NCI-H1092 treated with DMSO at 0.1 percent for 48 hours (cell line): ENCODE measurements around the gene TGIF2.
"Not testable (repeated sequence)": the region's sequence is repeated elsewhere in the genome, so short reads cannot be mapped to it uniquely, and the experiment has no call there.

Source experiments
- DNase-seq: peaks from one replicate; lab custom pipeline; 2025; lab: John Stamatoyannopoulos, UW

TGIF2 gene

DNA sequence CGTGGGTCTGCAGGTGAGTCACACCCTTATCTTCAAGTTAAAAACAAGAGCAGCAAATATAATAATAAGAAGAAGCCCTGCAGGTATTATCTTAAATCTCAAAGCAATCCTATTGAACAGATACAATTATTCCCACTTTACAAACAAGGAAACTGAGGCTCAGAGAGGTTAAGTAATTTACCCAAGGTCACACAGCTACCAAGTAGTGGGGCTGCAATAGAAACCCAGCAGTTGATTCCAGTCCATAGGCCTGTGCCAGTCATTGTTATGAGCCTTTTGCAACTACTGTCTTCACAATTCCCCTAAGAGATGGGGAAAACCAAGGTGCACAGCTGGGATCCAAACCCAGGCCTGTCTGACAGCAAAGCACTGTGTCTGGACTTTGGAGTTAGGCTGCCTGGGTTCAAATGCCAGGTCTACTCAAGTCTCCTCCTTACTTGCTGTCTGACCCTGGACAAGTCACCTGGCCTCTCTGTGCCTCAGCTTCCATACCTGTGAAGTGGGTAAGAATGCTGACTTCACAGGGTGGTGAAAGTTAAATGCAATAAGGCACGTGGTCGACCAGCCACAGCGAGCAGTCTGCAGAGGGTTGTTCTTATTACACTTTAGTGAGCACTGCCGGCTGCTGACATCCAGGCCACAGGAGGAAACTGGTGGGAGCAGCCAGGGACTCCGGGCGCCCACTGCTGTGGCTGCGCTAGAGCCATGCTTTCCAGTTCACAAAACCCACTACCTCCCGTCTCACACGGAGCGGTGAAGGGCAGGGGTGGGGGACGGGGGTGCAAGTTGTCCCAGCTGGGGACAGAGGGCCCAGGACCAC, 26.0 kb upstream of the TGIF2 start:
- DNase-seq: no peak

GRCh38 chr20:36548006-36548315, 25.4 kb upstream of the TGIF2 start:
- DNase-seq: no peak

GRCh38 chr20:36548704-36549627, 24.4 kb upstream of the TGIF2 start:
- DNase-seq: no peak

GRCh38 chr20:36549628-36549941, 23.8 kb upstream of the TGIF2 start:
- no peak for DNase-seq

DNA sequence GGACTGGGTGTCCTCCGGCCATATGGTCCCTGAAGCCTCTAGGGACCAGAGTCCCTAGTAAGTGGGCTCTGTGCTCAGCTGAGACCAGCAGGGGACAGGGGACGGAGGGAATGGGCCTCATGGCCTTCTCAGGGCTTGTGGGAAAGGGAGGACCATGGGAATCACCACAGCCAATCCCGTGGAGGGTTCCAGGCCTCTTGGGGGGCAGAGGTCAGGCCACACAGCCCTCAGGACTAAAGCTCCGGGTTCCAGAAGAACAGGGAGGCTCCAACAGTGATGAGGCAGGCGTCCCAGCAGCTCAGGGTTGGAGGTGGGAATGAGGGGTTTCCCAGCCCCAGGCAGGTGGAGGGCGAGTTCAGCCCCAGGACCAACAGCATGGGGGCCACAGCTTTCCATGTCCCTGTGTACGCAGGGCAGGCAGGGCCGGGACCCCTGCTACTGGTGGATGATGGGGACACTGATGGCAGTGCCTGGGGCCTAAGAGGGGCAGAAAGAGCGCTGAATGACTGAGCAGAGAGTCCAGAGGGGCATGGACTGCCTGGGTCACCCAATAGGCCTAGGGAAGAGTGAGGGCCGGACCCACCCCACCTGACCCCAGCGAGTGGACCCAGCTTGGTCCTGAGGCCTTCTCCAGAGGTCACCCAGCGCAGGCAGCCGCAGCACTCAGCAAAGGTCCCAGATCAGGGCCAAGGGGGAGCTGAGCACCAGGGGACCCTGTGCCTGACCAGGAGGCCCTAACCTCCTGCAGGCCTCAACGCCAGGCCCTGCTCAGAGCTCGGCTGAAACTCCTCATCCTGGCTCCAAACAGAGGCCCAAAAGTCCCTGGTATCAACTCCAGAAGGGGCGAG, 23.2 kb upstream of the TGIF2 start:
- no peak for DNase-seq

GRCh38 chr20:36550790-36551299, 22.6 kb upstream of the TGIF2 start:
- DNase-seq: no peak

DNA sequence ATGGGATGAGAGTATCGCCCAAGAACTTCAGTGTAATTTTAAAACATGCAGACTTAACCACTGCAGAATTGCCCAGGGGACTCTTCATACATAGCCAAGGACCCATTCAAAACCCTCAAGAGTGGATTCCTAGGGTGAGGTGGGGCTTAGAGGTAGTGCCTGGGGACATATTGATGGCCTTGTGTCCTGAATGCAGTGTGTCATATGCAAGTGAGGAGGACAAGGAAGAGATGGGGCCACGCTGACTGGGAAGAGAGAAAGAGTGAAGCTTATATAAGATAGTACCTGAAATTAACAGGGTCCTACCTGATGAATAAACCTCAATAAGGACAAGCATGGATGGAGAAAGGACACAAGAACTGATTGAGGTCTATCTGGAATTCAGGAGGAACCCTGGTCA, 18.1 kb upstream of the TGIF2 start:
- no peak for DNase-seq

GRCh38 chr20:36562724-36563123, 10.7 kb upstream of the TGIF2 start:
- no peak for DNase-seq

DNA sequence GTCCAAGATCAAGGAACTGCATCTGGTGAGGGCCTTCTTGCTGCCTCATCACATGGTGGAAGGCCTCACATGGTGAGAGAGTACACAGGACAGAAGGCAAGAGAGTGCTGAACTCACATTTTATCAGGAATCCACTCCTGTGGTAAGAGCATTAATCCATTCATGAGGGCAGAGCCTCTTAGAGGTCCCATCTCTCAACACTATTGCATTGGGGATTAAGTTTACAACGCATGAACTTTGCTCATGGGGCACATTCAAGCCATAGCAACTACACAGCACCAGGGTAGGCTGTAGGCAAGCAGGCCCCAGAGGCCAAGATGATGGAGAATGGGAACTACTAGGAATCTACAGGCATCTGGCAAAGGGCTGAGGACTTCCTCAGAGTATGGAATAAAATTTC, 10.0 kb upstream of the TGIF2 start:
- no peak for DNase-seq

DNA sequence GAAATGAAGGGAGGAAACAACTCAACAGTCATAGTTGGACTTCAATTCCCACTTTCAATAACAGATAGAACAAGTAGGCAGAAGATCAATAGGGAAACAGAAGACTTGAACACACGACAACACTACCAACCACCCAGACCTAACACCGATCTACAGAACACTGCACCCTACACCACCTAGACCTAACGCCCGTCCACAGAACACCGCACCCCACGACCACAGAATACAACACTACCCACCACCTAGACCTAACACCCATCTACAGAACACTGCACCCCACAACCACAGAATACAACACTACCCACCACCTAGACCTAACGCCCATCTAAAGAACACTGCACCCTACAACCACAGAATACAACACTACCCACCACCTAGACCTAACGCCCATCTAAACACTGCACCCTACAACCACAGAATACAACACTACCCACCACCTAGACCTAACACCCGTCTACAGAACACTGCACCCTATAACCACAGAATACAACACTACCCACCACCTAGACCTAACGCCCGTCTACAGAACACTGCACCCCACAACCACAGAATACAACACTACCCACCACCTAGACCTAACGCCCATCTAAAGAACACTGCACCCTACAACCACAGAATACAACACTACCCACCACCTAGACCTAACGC, 9.2 kb upstream of the TGIF2 start:
- not testable (repeated sequence) for DNase-seq

DNA sequence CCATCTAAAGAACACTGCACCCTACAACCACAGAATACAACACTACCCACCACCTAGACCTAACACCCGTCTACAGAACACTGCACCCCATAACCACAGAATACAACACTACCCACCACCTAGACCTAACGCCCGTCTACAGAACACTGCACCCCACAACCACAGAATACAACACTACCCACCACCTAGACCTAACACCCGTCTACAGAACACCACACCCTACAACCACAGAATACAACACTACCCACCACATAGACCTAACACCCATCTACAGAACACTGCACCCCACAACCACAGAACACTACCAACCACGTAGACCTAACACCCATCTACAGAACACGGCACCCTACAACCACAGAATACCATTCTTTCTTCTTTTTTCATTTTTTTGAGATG, 8.7 kb upstream of the TGIF2 start:
- DNase-seq: not testable (repeated sequence)

DNA sequence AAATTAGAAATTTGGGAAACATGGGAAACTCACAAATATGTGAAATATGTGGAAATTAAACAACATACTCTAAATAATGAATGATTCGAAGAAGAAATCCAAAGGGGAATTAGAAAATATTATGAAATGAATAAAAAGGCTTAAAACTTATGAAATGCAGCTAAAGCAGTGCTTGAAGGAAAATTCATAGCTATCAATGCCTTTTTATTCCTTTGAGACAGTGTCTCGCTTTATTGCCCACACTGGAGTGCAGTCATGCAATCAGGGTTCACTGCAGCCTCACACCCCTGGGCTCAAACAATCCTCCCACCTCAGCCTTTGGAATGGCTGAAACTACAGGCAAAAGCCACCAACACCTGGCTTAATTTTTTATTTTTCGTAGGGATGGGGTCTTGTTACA, 7.9 kb upstream of the TGIF2 start:
- no peak for DNase-seq

DNA sequence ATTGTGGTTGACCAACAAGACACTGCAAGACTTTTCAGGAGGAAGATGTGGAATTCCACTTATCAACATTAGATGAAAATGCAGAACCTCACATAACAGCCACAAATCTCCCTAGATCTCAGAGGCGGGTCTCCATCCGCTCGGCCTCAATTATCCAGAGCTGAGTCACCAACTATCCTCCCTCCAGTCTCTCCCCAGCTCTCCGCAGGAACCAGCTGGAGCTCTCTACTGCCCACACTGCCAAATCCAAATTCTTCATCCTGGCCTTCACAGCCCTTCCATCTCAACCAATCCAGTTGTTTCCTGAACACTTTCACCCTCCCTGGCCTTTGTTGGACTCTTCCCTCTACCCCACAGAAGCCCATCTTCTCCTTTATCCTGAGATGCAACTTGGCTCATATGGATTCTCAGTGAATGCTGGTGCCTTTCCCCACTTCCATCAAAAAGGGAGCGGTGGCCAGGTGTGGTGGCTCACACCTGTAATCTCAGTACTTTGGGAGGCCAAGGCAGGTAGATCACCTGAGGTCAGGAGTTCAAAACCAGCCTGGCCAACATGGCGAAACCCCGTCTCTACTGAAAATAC, 3.5 kb upstream of the TGIF2 start:
- DNase-seq: no peak

DNA sequence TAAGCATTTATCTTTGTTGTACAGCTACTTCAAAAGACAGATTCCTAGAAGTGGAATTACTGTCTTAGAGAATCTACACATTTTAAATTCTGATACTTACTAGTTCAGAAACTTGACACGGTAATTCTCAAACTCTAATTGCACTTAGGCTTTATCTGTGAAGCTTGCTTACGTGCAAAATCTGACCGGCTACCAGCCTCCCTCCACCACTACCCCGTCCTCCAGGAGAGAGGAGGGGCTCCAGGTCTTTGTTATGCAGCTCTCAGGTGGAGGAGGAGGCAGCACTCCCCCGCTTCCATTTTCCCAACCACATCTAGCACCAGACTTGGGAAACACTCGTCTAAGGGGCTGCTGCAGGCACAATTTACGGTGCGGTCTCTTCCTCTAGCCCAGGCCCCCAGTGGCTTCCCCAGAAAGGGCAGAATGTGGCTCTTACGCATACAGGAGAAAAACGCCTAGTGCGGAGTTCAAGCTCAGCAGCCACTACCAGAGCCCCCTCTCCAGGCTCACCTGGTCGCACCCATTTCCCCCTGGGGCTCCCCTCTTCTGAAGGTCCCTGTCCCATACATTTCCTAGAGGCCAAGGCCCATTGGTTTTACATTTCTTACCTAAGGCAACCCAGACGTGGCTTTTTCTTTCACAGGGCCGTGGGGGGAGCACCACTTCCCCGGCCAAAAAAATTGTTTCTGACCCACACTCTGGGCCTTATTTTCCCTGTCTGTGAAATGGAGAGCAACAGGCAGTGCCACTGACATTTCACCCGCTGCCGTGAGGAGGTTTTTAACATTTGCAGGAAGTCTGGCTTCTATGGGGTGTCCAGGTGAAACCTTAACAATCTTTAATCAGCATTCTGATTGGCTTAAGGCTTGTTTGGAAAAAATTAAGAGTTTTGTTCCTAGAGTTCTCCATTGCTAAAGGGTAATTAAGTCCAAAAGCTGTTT, 1.6 kb upstream of the TGIF2 start:
- DNase-seq: no peak

GRCh38 chr20:36572701-36573102, 695 bp upstream of the TGIF2 start:
- no peak for DNase-seq

GRCh38 chr20:36573798-36574365, 485 bp downstream of the TGIF2 start:
- DNase-seq: no peak

DNA sequence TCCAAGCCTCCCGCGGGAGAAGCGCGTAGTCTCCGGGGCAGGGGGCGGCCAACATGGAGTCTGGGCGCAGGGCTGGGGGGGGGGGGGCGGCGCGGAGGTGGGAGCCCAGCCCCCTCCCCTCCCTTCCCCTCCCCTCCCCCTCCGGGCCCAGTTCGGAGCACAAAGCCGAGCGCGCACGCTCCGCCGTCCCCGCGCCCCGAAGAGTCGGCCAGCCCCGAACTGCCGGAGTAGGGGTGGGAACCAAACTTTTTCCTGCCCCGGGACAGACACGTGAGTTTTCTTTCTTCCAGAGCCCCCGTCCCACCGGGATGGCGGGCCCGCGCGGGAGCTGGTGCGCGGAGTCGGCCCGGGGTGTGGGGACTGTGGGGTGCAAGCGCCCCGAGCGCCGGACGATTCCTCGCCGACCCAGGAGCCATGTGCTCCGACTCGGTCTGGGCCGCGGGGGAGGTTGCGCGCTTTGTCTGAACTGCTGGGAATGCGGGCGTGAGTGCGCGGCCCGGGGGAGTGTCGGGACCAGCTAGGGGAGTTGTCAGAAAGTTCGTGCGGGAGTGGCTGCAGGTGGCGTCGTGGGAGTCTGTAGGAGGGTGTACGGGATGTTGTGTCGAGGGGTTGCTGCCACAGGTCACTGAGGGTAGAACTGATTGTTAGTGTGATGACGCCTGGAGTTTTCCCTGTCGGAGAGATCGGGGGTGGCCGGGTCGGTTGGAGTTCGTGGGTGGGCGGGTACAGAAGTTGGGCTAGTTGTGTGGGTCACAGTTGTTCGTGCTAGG, 1.2 kb downstream of the TGIF2 start:
- no peak for DNase-seq

GRCh38 chr20:36576081-36576445, 2.7 kb downstream of the TGIF2 start:
- DNase-seq: no peak

GRCh38 chr20:36578356-36579041, 5.1 kb downstream of the TGIF2 start:
- no peak for DNase-seq
